ENCODE results near the gene OSTF1.

DNA sequence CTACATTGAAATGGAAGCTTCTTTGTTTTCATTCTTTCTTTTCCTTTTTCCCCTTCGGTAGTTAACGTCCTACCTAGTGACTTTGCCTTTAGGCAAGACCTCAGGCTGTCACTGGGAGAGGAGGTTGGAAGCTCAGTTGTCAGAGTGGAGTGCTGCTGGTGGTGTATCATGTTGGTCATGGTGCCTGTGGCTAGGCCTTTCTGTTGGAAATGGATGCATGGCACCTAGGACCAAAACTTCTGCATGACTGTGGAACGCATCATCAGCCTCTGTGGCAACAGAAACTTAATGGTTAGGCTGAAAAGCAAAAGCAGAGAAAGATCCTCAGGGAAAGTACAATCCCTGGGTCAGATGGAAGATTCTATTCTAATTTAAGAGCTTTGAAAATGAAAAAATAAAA is 57.9 kb downstream of the OSTF1 start:
- TF ChIP-seq, protein P1, sequence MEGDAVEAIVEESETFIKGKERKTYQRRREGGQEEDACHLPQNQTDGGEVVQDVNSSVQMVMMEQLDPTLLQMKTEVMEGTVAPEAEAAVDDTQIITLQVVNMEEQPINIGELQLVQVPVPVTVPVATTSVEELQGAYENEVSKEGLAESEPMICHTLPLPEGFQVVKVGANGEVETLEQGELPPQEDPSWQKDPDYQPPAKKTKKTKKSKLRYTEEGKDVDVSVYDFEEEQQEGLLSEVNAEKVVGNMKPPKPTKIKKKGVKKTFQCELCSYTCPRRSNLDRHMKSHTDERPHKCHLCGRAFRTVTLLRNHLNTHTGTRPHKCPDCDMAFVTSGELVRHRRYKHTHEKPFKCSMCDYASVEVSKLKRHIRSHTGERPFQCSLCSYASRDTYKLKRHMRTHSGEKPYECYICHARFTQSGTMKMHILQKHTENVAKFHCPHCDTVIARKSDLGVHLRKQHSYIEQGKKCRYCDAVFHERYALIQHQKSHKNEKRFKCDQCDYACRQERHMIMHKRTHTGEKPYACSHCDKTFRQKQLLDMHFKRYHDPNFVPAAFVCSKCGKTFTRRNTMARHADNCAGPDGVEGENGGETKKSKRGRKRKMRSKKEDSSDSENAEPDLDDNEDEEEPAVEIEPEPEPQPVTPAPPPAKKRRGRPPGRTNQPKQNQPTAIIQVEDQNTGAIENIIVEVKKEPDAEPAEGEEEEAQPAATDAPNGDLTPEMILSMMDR (conservative IDR thresholded peaks at IDR 0.05; ENCODE audit: low read length): no peak
- no peak for TF ChIP-seq EZH2phosphoT487 (IDR thresholded peaks at IDR 0.05; ENCODE audit: borderline replicate concordance, low read depth, low read length)

All from OCI-LY7 (cell line).